Vagina (tissue), 2 donors: ENCODE measurements around the gene SLC35D2. TPM values are rescaled to one million over a fixed set of nuclear protein-coding genes. Genes with fewer than 3 reads are reported as not detected.

Experiments used
- DNase-seq, 2 donors: peaks; one replicate each; pipeline ENCODE4 v3.0.0-alpha.2; 2017; ENCODE audit errors: extremely low spot score in 2 of 2
- H3K27ac ChIP-seq: fragments of 200-600 bp; sonication (generic); one replicate; pipeline ENCODE4 v1.5.1; 2019
- H3K27me3 ChIP-seq: fragments of 200-600 bp; sonication (generic); one replicate; pipeline ENCODE4 v1.5.1; 2019
- H3K36me3 ChIP-seq, 2 donors: fragments of 200-600 bp; sonication (generic); one replicate each; pipeline ENCODE4 v1.5.1; 2017 to 2019
- H3K4me1 ChIP-seq: fragments of 200-600 bp; sonication (generic); one replicate; pipeline ENCODE4 v1.5.1; 2019
- H3K4me3 ChIP-seq, 2 donors: fragments of 200-600 bp; sonication (generic); 1 replicate in 1 of 2; 2 replicates in 1 of 2; pipeline ENCODE4 v1.5.1; 2016 to 2019
- H3K9me3 ChIP-seq: fragments of 200-600 bp; sonication (generic); one replicate; pipeline ENCODE4 v1.5.1; 2019
- CTCF ChIP-seq, 3 experiments: fragments of 450-650 bp in 2 of 3; fragments of 200-600 bp in 1 of 3; sonication (generic) in 1 of 3; IDR thresholded peaks; one replicate each; pipeline ENCODE4 v1.5.1; 2017 to 2019; ENCODE audit warnings: antibody characterized with exemption in 3 of 3, mild to moderate bottlenecking in 2 of 3, moderate library complexity in 2 of 3
- POLR2A ChIP-seq, 2 donors: fragments of 450-650 bp; IDR thresholded peaks; one replicate each; pipeline ENCODE4 v1.6.1; 2017; ENCODE audit warnings: antibody characterized with exemption in 2 of 2, mild to moderate bottlenecking in 2 of 2, moderate library complexity in 2 of 2
- POLR2AphosphoS5 ChIP-seq, 2 donors: sonication (generic); formaldehyde crosslinking; IDR thresholded peaks; one replicate each; pipeline ENCODE4 v1.9.0; 2017; ENCODE audit warnings: antibody characterized with exemption in 2 of 2, mild to moderate bottlenecking in 2 of 2, low read depth in 1 of 2; ENCODE audit not compliant: insufficient read depth in 1 of 2
- intact Hi-C: fragments of 100-400 bp; cut with DNase I; formaldehyde crosslinking; loops from one replicate; pipeline ENCODE4 v1.15.1; 2023
- total RNA-seq: library from RNA; depleted of rRNA; stranded (reverse); fragments of >200 nt; gene quantifications from one replicate; pipeline ENCODE4 v1.2.3, GENCODE V29; 2016

The SLC35D2 gene
- total RNA-seq, 1 donor from 2014 or later = 17.9 TPM

GRCh38 chr9:96289392-96289791 is 94.1 kb downstream of the SLC35D2 start:
- H3K9me3 ChIP-seq = no peaks in the 10 kb centered on the region

GRCh38 chr9:96281641-96282040 is 101.9 kb downstream of the SLC35D2 start:
- H3K9me3 ChIP-seq = no peaks in the 10 kb centered on the region
- intact Hi-C loops = no loop called here
- no peak overlapping the region for H3K4me3 ChIP-seq
- no peaks in the 10 kb centered on the region for H3K27me3 ChIP-seq
- DNase-seq = no peak
- H3K36me3 ChIP-seq = no peaks in the 10 kb centered on the region
- TF ChIP-seq CTCF (IDR thresholded peaks at IDR 0.05) (no peak), POLR2A (IDR thresholded peaks at IDR 0.05) (no peak), POLR2AphosphoS5 (IDR thresholded peaks at IDR 0.05; ENCODE audit: insufficient read depth in 1 of 2, low read depth in 1 of 2) (no peak)
- H3K27ac ChIP-seq = no peak overlapping the region
- H3K4me1 ChIP-seq = no peaks in the 10 kb centered on the region

More at GRCh38 chr9:96289392-96289791, 94.1 kb downstream of the SLC35D2 start:
- intact Hi-C loops = no loop called here
- H3K4me3 ChIP-seq = no peak overlapping the region
- no peaks in the 10 kb centered on the region for H3K36me3 ChIP-seq
- no peaks in the 10 kb centered on the region for H3K27me3 ChIP-seq
- no peak for TF ChIP-seq POLR2A (IDR thresholded peaks at IDR 0.05)
- no peak for TF ChIP-seq CTCF (IDR thresholded peaks at IDR 0.05)
- TF ChIP-seq POLR2AphosphoS5 (IDR thresholded peaks at IDR 0.05; ENCODE audit: insufficient read depth in 1 of 2, low read depth in 1 of 2) = no peak
- H3K4me1 ChIP-seq = no peaks in the 10 kb centered on the region
- DNase-seq = no peak
- no peak overlapping the region for H3K27ac ChIP-seq

- intact Hi-C loops = no loop called here
- Histone ChIP-seq H3K9me3 (peaks cover 9% of the 10 kb centered on the region), H3K36me3 (no peaks in the 10 kb centered on the region), H3K27ac (no peak overlapping the region), H3K27me3 (no peaks in the 10 kb centered on the region), H3K4me1 (no peaks in the 10 kb centered on the region), H3K4me3 (no peak overlapping the region)
- no peak for DNase-seq
- TF ChIP-seq CTCF (IDR thresholded peaks at IDR 0.05) (no peak), POLR2AphosphoS5 (IDR thresholded peaks at IDR 0.05; ENCODE audit: insufficient read depth in 1 of 2, low read depth in 1 of 2) (no peak), POLR2A (IDR thresholded peaks at IDR 0.05) (no peak)
These were observed 103.6 kb downstream of the SLC35D2 start for GRCh38 chr9:96279932-96280331.

- Histone ChIP-seq H3K4me3 (no peak overlapping the region), H3K9me3 (peaks cover 12% of the 10 kb centered on the region), H3K27ac (no peak overlapping the region), H3K4me1 (no peaks in the 10 kb centered on the region), H3K27me3 (no peaks in the 10 kb centered on the region), H3K36me3 (no peaks in the 10 kb centered on the region)
- intact Hi-C loops = no loop called here
- no peak for DNase-seq
- TF ChIP-seq POLR2AphosphoS5 (IDR thresholded peaks at IDR 0.05; ENCODE audit: insufficient read depth in 1 of 2, low read depth in 1 of 2) (no peak), POLR2A (IDR thresholded peaks at IDR 0.05) (no peak), CTCF (IDR thresholded peaks at IDR 0.05) (no peak)
These were observed 108.6 kb downstream of the SLC35D2 start for GRCh38 chr9:96274939-96275338.

Other genes starting within 250 kb of the SLC35D2 start
- not detected for gene HSD17B3, start 81.5 kb downstream of the SLC35D2 start, total RNA-seq
- gene ZNF367, start 34.7 kb upstream of the SLC35D2 start, total RNA-seq = 0.74 TPM
- 17.2 TPM for gene HABP4, start 66.5 kb upstream of the SLC35D2 start, total RNA-seq
- gene CDC14B, start 236.1 kb upstream of the SLC35D2 start, total RNA-seq = 15.7 TPM